ENCODE measurements around the gene FAM237B.
"Not testable (repeated sequence)": the region's sequence is repeated elsewhere in the genome, so short reads cannot be mapped to it uniquely, and the experiment has no call there.

The FAM237B gene

DNA sequence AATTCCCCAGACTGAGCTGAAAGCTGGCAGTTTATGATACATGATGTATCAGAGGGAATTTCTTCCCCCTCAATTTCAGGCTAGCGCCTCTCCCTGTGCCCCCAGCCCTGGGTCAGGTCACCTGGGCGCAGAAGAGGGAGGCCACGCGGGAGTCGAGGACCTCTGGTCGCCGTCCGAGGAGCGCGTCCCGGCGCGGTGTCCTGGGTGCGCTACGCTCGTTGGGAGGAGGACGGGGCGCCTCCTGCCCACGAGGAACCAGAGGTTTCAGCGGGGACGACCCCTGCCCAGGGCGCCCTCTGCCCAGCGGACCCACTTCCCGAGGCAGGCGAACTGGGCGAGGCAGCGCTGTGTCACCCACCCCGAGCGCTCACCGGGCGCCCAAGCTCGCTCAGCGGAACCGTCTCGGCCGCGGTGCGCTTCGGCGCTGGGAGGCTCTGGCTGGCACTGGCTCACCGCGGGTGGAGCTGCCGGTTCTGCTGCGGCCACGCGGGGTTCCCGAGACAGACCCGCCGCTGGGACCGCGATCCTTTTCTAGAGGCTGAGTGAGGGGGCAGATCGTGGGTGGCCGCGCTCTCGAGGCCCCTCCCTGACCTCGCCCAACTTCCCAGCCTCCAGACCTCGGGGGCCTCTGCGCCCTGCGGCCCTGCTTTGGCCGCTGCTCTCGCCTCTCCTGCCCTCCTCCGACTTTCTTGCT lies at the start of gene FAM237B:
FAM237B (minus strand) TSS at position 504 of the 694 bp plus-strand sequence. CDS start 1,556 bp downstream, outside the sequence.
- DNase-seq (ENCODE audit: low read depth in 2 of 2): no peak

DNA sequence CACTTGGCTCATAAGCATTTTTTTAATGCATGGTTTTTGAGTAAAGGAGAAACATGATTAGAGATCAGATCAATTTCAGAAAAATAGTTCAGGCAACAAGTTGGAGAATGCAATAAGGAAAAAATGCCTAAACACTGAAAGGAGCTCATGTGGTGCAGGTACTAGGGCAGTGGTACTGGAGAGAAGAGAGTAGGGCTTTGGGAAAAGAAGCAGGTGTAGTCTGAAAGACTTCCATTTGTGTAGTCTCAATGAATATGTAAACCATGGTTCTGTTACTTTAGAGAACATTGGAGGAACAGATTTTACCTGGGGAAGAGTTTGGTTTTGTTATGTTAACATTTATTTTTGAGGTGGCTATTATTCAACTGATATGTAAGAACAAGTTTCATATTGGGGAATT lies 30.9 kb upstream of the FAM237B start:
- DNase-seq (ENCODE audit: low read depth in 2 of 2): no peak

DNA sequence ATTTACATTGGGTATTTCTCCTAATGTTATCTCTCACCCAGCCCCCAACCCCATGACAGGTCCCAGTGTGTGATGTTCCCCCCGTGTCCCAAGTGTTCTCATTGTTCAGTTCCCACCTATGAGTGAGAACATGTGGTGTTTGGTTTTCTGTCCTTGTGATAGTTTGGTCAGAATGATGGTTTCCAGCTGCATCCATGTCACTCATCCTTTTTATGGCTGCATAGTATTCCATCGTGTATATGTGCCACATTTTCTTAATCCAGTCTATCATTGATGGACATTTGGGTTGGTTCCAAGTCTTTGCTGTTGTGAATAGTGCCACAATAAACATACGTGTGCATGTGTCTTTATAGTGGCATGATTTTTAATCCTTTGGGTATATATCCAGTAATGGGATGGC lies 28.9 kb upstream of the FAM237B start:
- DNase-seq (ENCODE audit: low read depth in 2 of 2): not testable (repeated sequence)

DNA sequence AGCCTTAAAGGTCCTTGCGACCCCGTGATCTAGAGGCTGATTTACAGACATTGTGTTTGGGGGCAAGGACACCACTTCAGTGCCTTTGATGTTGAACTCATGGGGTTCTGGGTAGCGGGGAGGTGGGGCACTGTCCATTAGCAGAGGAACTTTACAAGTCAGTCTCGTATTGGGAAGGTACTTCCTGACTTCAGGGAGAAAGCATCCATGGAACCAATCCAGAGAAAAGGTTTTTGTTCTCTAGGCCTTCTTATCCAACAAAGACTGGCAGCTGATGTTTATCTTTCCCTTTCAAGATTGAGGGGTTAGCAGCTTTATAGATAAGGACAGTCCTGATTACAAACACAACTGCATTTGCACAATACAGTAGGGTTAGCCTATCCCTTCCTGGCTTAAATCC lies 28.2 kb upstream of the FAM237B start:
- no peak for DNase-seq (ENCODE audit: low read depth in 2 of 2)

DNA sequence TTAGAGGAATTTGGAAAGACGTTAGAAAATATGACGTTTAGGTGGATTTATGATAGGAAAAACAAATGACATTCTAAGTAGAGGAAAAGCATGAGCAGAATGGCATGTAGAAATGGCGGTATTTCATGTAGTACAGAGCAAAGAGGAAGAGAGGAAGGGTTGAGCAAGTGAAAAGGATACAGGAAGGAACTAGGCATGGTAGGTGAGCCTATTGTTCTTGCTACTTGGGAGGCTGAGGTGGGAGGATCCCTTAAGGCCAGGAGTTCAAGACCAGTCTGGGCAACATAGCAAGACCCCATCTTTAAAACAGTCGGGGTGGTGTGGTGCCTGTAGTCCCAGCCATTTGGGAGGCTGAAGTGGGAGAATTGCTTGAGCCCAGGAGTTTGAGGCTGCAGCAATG lies 26.7 kb upstream of the FAM237B start:
- DNase-seq (ENCODE audit: low read depth in 2 of 2): no peak

DNA sequence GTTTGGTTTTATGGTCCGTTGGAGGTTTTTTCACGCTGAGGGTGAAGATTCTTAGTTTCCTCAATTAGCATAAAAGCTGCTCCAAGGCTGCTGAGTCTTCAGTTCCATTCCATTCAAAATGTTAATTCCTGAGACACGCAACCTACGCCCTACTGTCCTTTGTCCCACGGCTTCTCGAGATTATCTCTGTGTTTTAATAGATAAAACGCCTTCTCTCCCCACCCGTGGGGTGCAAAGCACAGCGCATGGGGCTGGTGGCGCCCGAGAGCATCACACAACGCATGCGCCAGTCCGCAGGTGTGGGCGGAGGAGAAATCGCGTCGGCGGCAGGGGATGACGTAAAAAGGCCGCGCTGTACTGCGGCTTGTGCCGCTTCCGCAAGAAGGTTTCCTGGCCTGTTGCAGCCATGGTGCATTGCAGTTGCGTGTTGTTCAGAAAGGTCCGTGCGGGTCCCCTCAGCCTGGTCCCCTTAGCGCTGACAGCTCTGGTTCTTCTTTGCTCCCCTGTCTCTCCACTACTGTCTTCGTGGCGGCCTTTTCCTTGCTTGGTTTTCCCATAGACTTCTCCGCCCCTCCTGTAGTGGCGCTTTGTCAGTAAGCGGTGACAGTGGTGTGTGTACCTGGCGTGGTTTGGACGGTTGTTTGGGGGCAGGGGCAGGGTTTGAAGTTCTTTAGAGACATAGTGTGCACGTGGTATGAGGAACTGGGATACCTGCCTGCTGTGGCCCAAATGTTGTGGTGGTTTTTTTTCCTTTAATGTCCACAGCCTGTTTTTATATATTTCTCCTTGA lies 25.4 kb upstream of the FAM237B start, which contains the start of gene GTPBP10:
GTPBP10 (plus strand) TSS at position 381 of the 790 bp plus-strand sequence; CDS start at position 407, 26 bp downstream.
- peak; percentile 80 to 81 for DNase-seq (ENCODE audit: low read depth in 2 of 2)

DNA sequence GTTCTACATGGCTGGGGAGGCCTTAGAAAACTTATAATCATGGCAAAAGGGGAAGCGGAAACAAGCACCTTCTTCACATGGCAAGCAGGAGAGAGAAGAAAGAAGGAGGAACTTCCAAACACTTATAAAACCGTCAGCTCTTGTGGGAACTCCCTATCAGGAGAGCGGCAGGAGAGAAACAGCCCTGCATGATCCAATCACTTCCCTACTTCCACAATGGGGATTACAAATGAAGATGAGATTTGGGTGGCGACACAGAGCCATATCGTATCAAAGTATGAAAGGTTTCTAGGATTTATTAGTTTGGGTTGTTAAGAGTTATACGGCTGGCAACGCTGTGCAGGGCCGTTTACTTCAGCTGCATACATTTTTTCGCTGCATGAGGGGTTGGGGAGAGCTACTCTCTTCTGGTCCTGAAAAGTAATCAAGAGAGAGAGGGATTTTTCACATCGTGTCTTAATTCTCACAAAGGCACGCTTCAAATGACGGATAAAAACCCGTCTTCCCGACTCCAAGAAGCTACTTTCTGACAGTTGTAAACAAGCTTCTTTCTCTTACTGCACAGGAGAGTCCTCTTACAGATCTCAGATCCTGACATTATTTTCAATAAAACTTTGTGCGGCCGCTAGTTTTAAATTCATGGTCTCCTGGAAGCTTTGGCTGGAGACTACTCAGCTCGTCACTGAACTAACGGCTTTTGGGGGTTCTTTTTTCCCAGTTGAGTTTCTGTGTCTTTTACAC lies 24.7 kb upstream of the FAM237B start:
- no peak for DNase-seq (ENCODE audit: low read depth in 2 of 2)

DNA sequence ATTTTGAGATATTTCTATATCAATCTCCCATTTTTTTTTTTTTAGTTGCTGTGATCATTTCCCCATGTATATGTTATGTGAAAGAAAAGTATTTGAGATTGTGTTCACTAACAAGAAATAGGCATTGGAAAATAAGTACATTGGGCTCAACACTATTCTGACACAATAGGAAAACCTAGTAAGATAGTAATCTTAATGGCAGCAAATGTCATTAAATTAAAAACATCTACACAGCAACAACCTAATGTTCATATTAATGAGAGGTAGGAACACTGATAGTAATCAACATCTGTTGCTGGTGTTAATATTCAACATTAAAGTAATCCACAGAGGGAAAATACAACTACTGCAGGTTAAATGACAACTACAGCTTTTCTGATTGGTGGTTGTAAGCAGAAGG lies 23.9 kb upstream of the FAM237B start:
- no peak for DNase-seq (ENCODE audit: low read depth in 2 of 2)

DNA sequence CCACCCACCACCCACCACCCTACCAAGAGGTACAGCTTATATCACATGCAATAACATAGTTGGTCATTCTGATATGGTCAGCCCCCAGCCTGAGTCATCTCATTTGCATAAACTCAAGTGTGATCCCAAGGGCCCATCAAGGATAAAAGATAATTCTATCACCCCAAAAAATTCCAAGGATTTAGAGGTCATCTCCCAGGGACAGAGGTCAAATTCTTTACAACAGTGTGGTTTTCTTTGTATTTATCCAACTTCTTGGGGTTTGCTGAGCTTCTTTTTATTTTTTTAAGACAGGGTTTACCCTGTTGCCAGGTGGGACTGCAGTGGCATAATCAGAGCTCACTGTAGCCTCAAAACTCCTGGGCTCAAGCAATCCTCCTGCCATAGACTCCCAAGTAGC lies 16.0 kb upstream of the FAM237B start:
- no peak for DNase-seq (ENCODE audit: low read depth in 2 of 2)

DNA sequence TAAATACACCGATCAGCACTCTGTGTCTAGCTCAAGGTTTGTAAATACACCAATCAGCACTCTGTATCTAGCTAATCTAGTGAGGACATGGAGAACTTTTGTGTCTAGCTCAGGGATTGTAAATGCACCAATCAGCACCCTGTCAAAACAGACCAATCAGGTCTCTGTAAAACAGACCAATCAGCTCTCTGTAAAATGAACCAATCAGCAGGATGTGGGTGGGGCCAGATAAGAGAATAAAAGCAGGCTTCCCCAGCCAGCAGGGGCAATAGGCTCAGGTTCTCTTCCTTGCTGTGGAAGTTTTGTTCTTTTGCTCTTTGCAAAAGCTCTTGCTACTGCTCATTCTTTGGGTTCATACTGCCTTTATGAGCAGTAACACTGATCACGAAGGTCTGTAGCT lies 13.8 kb upstream of the FAM237B start:
- not testable (repeated sequence) for DNase-seq (ENCODE audit: low read depth in 2 of 2)

DNA sequence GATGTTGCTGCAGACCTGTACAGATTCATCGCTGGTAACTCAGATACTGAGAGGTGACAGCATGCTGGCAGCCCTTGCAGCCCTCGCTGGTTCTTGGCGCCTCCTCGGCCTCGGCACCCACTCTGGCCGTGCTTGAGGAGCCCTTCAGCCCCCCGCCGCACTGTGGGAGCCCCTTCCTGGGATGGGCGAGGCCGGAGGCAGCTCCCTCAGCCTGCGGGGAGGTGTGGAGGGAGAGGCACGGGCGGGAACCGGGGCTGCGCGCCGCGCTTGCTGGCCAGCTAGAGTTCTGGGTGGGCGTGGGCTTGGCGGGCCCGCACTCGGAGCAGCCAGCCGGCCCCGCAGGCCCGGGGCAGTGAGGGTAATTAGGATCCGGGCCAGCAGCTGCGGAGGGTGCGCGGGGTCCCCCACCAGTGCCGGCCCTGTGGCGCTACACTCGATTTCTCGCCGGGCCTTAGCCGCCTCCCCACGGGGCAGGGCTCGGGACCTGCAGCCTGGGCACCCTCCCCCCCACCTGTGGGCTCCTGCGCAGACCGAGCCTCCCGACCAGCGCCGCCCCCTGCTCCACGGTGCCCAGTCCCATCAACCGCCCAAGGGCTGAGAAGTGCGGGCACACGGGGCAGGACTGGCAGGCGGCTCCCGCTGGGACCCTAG lies 13.2 kb upstream of the FAM237B start:
- DNase-seq (ENCODE audit: low read depth in 2 of 2): no peak

DNA sequence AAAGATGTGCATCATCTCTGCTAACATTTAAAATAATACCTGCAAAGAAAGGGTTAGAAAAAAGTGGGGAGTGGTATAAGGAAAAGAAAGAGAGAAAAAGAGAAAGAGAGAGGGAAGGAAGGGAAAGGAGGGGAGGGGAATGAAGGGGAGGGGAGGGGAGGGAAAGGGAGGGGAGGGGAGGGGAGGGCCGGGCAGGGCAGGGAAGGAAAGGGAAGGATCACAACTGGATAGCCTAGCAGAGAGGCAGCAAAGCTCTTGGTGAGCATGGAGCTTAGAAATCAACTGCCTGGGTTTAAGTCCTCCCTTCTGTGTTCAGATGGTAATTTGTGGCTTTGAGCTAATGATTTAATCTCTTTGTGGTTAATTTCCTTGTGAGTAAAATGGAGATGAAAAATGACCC lies 5.4 kb upstream of the FAM237B start:
- no peak for DNase-seq (ENCODE audit: low read depth in 2 of 2)

DNA sequence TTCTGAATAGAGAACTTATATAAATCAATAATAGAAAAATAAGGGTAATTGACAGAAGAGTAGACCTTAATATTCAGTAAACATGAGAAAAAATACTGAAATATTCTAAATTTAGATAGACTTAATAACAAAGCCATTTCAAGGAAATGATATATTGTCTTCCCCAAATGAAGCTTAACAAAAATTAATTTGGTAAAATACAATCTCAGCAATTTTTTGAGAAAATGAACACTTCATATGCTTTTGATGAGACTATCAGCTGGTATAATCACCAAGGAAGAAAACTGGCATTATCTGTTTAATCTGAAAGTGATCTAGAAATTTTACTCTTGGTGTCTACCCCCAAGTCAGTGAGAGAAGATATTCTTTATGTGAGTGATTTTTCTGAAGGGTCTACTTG lies 1.7 kb upstream of the FAM237B start:
- DNase-seq (ENCODE audit: low read depth in 2 of 2): no peak

DNA sequence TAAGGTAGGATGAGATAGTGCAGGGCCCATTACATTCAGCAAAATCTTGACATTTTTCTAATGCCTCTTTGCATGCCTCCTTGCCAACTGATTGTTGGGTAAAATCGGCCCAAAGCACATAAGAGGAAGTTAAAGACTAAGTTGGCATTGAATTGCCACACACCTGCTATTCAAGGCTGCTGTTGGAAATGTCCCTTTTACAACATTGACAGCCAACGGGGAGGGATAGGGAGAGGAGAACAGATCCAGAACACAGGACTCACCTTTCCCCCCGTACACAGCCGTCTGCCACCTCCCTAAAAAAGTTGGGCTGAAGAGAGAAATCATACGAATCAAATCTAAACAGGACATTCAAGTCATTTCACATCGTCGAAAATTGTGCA lies 695 bp downstream of the FAM237B start:
- DNase-seq (ENCODE audit: low read depth in 2 of 2): no peak

DNA sequence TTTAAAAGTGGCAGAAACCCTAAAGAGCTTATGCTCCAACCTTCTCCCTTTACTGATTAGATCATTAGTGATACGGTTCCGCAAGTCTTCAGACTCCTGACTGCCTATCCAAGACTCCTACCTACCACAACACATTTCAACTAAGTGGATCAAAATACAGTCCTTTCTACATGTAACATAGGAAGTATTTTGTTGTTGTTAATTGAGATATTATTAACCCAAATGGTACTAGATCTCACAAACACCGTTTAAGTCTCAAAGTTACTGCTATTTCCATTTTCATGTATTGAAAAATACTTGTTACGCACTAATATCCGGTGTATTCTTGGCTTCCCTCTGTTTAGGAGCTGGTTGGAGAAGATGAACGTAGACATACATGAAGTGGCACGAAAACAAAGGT lies 1.1 kb downstream of the FAM237B start:
- DNase-seq (ENCODE audit: low read depth in 2 of 2): no peak

DNA sequence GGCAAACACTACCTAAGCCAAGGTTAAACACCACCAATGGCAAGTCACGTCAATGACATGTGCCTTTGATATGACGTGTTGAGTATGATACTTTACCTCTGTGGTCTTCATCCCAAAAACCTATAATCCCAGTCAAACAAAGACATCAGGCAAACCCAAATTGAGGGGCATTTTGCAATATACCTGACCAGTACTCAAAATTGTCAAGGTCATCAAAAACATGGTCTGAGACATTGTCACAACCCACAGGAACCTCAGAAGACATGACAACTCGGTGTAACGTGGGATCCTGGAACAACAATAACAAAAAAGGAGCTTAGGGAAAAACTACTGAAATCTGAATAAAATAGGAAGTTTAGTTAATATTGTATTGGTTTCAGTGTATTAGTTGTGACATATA lies 7.2 kb downstream of the FAM237B start:
- no peak for DNase-seq (ENCODE audit: low read depth in 2 of 2)

DNA sequence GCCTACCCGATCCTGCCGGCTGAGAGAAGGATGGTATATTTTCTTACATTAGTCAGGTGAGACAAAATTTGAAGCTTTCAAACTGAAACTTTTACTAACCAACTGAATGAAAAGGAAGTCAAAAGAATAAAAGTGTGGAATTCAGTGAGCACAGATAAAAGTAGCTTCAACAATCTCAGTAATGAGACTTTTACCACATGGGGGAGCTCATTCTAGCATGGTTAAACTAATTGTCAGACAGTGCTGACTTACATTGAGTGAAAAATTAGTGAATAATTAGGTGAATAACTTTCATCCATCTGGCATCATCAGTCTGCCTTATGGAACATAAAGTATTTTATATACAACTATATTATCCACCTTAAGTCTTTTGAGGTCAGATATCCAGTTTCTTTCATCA lies 8.4 kb downstream of the FAM237B start:
- no peak for DNase-seq (ENCODE audit: low read depth in 2 of 2)

DNA sequence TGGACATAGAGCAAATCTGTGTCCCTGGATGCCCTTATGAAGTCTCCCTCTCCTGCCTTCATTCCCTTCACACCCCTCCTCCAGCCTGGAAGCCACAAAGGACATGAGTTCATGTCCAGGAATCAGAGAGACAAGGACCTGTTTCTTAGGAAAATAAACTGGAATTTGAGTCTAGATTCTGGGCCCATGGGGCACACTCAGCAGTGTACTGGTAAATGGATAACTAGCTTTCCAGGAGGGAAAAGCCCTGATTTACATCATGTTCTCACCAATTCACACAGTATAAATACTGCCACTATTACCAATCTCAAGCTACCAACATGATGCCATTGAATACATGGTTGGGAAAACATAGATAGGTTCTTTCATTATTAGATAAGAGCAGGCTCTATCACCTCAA lies 9.9 kb downstream of the FAM237B start:
- no peak for DNase-seq (ENCODE audit: low read depth in 2 of 2)

DNA sequence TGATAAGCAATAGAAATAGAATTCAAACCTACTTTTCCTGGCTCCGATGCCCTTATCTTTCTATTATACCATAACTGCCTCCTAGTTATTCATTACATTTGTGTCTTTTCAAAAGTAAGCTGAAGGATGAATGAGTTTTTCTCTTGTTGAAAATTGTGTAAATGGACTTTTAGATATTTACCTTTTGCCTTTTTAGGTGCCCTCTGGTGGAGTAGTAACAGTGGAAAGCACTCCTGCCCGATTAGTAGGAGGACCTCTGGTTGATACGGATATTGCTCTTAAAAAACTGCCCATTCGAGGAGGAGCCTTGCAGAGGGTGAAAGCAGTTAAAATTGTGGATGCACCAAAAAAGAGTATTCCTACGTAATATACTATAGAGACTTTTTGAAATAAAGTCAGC lies 11.2 kb downstream of the FAM237B start:
- no peak for DNase-seq (ENCODE audit: low read depth in 2 of 2)

DNA sequence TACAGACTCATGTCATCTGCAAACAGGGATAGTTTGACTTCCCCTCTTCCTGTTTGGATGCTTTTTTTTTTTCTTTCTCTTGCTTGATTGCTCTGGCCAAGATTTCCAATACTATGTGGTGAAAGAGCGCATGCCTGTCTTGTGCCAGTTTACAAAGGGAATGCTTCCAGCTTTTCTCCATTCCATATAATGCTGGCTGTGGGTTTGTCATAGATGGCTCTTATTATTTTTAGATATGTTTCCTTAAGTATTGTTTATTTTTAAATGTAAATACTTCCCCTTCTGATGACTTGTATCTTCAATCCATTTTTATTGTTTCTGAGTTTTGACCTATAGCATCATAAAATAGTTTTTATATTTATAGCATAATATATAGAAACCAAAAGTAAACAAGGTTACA lies 17.9 kb downstream of the FAM237B start:
- no peak for DNase-seq (ENCODE audit: low read depth in 2 of 2)

DNA sequence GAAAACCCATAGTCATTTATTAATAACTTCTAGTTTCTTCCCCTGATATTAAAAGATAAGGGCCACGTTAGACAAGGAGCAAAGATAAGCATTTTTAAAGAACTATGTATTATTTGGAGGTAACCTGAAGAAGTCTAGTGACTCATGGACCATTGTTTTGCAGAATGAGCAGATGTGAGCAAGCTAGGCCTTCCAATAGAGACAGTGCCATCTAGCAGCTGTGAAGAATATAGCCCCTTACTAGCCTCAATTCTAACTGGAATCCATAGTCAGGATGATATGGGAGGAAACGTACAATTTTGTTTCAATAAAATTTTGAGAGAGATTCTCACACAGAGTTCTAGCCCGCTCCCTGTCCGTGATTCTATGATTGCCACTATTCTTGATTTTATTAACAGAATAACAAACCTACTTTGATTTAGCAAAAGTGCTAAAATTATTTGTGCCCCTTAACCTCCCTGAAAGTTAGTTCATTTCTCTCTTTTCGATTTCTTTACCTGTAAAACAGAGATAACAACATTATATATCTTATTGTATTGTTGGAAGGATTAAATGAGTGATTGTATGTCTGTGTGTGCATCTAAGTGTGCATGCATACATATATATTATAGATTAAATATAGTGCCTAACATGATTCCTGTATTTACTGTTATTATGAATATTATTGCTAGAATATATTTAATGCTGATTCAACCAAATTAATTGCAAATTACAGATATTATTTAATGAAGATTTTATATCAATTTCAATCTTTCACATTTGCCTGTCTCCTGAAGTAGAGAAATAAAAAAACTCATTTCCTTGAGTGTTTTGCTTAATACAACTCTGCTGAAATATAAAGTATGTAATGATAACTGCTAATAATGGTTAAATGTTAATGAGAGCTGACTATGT lies 22.7 kb downstream of the FAM237B start:
- peak; percentile 30 to 38 for DNase-seq (ENCODE audit: low read depth in 2 of 2)

All from fibroblast of skin of left biceps (primary cell).